Vein endothelial cell (primary cell): ENCODE results near the gene ATXN7. TPM values are rescaled to one million over a fixed set of nuclear protein-coding genes. Genes with fewer than 3 reads are reported as not detected.

Source experiments
- small RNA-seq: library from RNA; depleted of rRNA; stranded (forward); fragments of <200 nt; gene quantifications from one replicate; pipeline ENCODE3, GENCODE V24; 2012
- total RNA-seq: library from RNA; depleted of rRNA; stranded (reverse); fragments of >200 nt; gene quantifications from 2 replicates; pipeline ENCODE4 v1.2.3, GENCODE V29; 2012

Gene ATXN7, protein sequence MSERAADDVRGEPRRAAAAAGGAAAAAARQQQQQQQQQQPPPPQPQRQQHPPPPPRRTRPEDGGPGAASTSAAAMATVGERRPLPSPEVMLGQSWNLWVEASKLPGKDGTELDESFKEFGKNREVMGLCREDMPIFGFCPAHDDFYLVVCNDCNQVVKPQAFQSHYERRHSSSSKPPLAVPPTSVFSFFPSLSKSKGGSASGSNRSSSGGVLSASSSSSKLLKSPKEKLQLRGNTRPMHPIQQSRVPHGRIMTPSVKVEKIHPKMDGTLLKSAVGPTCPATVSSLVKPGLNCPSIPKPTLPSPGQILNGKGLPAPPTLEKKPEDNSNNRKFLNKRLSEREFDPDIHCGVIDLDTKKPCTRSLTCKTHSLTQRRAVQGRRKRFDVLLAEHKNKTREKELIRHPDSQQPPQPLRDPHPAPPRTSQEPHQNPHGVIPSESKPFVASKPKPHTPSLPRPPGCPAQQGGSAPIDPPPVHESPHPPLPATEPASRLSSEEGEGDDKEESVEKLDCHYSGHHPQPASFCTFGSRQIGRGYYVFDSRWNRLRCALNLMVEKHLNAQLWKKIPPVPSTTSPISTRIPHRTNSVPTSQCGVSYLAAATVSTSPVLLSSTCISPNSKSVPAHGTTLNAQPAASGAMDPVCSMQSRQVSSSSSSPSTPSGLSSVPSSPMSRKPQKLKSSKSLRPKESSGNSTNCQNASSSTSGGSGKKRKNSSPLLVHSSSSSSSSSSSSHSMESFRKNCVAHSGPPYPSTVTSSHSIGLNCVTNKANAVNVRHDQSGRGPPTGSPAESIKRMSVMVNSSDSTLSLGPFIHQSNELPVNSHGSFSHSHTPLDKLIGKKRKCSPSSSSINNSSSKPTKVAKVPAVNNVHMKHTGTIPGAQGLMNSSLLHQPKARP
- 17.1 and 18.0 TPM in 2 replicates for total RNA-seq

DNA sequence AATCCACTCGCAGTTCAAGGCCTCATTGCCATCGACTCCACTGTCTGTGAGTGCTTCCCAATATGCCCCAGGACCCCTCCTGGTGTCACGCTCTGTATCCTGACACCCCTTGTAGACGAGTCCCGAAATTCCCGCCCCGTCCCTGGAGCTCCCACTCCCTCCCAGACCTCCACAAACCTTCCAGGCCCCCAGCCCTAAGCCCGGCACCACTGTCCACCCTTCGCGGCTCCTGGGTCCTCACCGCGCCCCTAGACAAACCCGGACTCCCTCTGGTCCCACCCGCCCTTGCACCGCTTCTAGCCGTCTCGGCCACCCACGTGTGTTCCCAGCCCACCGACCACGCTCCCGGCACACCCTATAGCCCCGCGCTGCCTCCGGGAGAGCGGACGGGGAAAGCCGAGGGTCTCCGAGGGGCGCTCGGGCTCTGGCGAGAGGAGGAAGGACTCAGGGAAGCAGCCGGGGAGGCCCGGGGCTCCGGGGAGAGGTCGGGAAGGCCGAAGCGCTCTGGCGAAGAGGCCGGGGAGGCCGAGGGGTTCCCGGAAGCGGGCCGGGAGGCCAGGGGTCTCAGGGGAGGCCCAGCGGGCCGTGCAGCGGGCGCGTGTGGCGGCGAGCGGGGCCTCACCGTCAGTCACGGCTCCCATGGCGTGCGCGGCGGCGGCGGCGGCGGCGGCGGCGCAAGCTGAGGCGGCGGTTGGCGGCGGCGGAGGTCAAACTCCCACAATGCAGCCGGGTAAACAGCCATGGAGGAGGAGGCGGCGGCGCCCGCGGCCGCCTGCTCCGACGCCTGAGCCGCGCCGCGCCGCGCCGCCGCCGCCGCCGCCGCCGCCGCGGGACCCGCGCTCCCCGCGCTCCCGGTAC lies at the start of gene ATXN7, which contains the start of gene THOC7:
ATXN7 (plus strand) TSS at position 718 of the 858 bp plus-strand sequence. CDS start 48,732 bp downstream, outside the sequence.
THOC7 (minus strand) TSS at position 656 of the 858 bp plus-strand sequence; CDS start at position 641, 15 bp downstream.

DNA sequence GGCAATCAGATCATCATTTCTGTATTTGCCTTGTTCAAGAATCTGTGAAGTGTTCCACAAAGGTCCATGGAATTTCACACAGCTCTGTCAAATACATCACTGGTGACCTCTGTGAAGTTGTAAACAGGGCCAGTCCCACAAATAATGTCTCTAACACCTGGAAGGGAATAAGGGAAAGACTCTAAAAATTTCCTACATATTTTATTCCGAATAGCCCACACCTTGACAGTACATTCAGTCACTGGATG lies 44.6 kb upstream of the ATXN7 start, which contains the start of gene C3orf49:
C3orf49 (plus strand) TSS at position 149 of the 248 bp plus-strand sequence. CDS start 173 bp downstream, outside the sequence.

DNA sequence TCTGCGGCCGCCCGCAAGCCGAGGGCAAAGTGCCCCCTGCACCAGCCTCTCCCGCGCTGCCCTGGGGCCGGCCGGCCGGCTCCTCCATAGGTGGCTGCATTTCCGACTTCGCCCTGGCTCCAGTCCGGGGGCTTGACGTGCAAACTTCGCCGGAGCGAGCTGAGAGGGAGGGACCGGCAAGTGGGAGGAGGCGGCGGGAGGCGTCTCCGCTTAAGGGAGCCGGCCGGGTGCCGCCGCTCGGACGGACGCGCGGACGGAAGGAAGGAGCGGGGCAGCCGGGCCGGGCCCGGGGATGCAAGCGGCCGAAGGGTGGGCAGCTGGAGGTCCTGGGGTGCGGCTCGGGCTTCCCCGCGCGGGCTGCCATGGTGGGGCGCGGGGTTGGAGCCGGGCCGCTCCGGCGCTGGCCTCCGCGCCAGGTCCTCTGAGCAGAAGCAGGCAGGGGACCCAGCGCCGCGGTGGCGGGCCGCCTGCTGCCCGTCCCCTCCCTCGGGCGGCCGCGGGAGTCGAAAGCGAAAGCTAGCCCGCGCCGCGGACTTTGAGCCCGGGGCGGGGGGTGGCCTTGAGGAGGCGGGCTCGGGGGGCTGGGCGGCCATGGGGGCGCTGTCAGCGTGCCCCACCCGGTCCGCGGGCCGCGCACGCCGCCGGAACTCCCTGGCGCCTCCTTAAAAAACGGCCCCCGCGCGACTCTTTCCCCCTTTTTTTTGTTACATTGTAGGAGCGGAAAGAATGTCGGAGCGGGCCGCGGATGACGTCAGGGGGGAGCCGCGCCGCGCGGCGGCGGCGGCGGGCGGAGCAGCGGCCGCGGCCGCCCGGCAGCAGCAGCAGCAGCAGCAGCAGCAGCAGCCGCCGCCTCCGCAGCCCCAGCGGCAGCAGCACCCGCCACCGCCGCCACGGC lies 48.5 kb downstream of the ATXN7 start, which contains the start of gene SCAANT1:
SCAANT1 (minus strand) TSS at position 511 of the 895 bp plus-strand sequence.

DNA sequence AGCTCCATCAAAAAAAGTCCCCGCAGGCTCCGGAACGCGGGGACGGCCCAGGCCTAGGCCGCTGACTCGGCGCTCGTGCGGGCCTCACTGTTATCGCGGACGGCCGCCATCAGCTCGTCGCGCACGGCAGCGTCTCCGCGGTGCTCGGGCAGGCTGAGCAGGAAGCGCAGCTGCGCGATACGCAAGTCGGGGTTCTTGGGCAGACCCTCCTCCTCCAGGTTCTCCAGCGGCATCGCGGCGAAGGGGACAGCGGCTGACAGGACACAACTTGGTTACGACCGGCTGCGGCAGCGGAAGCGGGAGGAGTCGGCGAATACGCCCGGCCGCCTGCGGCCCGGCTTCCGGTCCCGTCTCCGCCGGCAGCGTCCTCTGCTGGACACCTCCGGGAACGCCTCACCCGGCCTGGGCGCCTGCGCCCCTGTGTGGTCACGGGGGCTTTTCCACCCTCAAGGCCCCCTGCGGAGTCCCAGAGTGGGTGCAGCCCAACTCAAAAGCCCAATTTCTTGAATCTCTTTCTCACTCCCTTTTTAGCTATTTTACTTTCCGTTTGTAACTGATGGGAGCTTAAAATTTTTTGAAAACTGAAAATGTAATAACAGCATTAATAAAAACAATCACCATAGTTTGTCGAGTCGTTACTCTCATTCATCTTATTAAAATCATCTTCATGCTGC lies 159.7 kb downstream of the ATXN7 start, which contains the start of gene PSMD6:
PSMD6 (minus strand) TSS at position 308 of the 674 bp plus-strand sequence; CDS start at position 233, 75 bp downstream.

Small RNA genes within 50 kb of the gene (small RNA-seq; reads per million reads assigned to genes)
- not detected for gene SCAANT1

Other genes with a start within 250 kb of the ATXN7 start
- not detected in 2 replicates for gene SNTN, start 211.2 kb upstream of the ATXN7 start, total RNA-seq
- gene C3orf49, start 44.6 kb upstream of the ATXN7 start, total RNA-seq = not detected in 2 replicates
- 42.1 and 48.6 TPM in 2 replicates for gene THOC7, start 62 bp upstream of the ATXN7 start, total RNA-seq
- gene SCAANT1, start 48.5 kb downstream of the ATXN7 start, total RNA-seq = not detected in 2 replicates
- 79.0 and 102 TPM in 2 replicates for gene PSMD6, start 159.6 kb downstream of the ATXN7 start, total RNA-seq